T follicular helper cell (primary cell): ENCODE data around the gene CSRNP3.

Experiments
- DNase-seq: peaks from one replicate; pipeline ENCODE4 v3.0.0-alpha.2; 2020; ENCODE audit warnings: low read depth

Gene CSRNP3

DNA sequence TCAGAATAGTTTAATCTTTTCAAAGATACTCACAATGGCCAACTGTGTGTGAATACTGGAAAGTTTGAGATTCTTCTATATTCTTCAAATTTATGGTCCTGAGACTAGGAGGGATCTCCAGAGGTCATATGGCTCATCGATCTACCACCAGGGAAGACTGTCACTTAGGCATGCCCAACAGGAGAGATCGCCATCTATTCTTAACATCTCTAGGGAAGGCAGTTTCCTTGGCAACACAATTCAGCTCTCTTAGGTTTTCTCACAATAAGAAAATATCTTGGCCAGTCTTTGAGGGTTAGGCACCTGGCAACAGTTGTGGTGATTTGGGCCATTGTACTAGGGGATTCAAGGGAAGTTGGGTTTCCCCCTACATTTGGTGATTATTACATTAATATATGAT is 217.3 kb downstream of the CSRNP3 start:
- no peak for DNase-seq

DNA sequence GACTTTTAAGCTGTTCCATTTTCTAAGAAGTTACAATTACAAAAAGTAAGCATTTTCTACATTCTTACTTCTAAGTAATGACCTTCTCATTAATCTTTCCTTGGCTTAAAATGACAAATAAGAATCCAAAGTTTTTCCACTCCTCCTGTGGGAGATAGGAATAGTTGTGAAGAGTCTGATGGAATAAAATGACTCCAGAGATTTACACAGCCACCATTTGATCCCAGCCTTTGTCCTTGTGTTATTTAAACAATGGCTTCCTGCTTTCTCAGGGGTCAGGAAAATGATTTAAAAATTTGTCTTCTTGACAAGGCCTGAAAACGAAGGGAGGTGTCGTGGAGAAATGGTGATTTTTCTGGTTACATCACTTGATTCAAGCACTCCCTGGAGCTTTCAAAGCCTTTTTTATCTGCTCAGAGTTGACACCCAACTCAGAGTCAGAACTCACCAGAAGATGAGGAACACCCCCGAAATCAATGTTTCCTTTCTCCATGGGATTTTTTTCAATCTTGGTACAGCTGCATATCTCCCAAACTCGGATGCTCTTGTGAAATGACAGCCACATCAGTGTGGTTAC is 218.0 kb downstream of the CSRNP3 start:
- DNase-seq: no peak

DNA sequence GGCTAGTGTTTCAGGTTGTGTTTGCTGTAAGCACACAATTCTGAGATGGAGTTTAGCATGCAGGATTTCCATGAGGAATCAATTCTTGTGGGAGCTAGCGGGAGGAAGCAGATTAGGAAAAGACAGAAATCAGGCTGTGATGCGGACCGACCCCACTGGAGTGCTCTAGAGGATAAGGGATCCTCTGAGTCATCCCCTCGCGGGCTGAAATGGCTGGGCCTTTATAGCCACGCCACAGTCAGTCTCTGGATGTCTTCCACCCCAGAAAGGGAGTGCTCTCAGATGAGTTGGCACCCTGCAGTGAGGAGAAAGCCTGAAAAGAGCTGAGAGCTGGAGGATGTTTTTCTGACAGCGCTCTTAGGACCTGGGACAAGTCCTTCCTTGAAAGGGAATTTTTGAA is 222.1 kb downstream of the CSRNP3 start:
- no peak for DNase-seq

DNA sequence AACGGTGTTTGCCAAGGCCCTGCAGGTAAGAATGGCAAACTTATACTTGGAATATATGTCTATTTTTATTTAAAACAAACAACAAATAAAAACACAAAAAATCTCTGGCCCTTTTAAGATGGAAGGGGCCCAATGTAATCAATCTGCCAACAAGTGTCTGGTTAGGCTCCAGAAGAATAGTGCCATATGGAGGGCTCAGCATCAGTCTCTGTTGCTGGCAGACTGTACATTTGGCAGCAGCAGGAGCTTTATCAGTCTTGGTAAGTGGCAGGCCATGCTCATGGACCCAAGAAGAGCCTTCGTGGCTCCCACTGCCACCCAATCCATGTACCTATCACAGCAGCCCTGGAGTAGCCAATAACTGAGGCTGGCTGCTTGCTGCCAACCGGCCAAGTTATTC is 223.4 kb downstream of the CSRNP3 start:
- no peak for DNase-seq

DNA sequence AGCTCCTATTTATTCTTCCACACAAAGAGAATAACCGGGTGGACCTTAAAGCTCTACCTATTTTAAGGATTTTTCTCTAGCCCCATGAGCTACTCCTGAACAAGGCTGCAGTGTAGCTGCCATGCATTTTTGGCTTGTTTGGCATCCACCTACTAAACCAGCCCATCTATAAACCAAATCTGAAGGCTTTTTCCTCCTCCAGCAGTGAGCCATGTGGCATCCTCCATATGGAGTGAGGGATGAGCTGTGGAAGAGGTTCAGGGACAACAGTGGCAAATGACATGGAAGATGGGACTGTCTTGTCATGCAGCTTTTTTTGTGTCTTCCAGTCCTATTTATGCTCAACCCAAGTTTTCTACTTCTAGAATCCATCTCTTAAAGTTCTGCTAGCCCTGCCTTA is 224.3 kb downstream of the CSRNP3 start:
- DNase-seq: no peak

DNA sequence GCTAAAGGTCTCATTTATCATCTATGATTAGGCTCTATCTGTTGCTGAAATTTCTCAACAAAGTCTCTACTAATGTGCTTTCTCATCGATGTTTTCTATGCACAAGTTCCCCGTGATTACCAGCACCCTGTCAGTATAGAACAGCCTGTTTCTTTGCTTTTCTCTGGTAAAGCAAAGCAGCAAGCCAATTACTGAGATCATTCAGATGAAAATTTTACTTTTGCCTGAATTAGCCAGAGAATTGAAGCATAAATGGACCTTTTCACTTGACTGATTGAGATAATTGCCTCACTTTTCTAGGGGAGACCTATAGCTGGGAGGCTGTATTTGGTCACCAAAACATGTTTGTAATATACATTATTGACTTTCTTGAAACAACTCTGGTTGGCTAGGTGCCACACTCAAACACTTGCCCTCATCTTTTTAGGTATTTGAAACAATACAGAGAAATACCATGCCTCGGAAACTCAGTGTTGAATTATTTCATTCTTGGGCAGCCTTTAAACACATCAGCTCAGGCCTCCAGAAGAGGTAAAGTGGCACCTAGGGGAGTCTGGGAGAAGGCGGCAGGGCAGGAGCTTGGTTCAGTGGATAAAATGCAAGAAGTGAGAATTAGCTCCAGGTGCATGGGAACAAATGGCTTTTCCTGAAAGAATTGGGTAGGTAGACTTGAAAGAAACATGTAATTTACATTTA is 228.4 kb downstream of the CSRNP3 start:
- DNase-seq: no peak

DNA sequence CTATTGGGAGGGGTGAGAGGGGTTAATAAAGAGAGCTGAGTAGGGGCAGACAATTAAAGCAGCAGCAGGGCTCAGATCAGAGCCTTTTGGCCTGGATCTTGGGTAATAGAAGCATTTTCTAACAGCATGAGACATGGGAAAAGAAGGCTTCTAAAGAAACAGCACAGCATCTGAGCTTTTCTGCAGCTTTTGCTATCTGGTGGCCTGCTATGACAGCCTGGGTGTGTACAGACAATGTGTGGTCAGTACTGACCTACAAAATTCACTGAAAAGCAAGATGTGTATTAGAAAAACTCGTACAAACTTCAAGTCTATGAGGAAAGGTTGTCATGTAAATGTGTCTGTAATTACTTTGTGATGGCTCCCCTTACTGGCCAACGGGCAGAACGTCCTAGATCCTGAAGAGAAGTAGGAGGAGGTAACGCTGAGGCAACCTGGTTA is 229.0 kb downstream of the CSRNP3 start:
- no peak for DNase-seq

DNA sequence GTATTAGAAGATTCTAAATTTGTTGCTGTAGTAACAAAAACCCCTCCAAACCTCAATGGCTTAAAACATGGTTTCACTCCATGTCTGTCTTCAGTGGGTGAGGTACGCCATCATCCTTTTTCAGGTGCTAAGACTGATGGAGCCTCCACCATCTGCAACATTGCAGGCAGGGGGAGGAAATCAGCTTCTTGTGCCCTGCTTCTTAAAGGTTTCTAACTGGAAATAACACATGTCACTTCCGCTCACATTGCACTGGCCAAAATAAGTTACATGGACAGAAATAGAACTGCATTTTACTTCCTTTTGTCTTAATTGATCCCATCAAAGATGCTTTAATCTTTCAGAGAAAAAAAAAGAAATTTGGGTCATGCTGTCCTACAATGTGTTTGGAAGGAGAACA is 230.4 kb downstream of the CSRNP3 start:
- no peak for DNase-seq

DNA sequence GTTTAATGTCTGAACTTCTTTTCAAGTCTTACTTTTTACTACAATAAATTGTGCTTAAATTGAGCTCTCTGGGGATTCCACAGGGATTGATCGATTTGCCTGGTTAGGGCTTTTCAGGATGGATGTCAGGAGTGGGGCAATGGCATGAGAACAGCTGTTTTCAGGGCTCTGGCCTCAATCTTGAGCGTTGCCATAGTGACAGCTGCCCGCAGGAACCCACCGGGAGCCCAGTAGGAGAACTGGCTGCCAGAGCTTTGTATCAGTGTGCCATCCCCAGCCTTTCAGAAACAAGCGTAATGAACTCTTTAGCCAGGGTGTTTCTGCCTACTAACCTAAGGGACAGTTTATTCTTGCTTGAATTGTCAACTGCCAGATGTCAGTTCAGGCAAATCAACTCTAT is 231.0 kb downstream of the CSRNP3 start:
- DNase-seq: no peak

DNA sequence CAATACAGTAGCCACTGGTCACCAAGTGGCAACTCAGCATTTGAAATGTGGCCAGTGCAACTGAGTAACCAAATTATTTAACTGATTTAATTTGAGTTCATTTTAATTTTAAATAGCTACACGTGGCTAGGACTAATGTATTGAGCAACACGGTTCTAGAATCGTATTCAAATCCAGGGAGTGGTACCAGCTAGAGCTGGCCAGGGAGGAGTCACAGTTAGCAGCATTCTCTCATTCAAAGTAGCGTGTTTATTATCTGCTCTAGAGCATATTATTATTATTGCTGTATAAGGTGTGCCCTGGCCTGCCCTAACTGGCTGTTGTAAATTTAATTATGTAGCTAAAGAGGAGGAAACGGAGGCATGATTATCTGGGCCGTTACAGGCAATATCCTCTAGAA is 231.6 kb downstream of the CSRNP3 start:
- DNase-seq: no peak

DNA sequence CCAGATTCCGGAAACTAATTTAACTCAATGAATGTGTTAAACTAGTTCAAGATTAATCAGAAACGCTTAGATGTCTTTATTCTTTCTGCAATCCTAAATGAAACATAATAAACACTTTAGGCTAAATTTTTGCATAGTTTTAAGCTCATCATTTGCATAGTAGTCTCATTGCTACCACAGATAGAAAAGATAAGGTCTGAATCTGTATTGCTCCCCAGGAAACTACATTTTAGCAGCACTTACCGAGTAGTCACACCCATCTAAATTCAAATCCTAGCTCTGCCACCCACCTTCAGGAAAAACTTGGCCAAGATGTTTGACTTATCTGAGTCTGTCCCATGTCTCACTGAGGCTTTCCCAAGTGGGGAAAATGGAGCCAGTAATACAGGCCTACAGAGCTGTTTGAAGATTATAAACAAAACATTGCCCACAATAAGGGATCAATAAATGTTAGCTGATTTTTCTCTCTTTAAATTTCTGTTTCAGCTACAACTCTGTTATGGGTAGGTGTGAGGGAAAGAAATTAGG is 237.5 kb downstream of the CSRNP3 start:
- no peak for DNase-seq

DNA sequence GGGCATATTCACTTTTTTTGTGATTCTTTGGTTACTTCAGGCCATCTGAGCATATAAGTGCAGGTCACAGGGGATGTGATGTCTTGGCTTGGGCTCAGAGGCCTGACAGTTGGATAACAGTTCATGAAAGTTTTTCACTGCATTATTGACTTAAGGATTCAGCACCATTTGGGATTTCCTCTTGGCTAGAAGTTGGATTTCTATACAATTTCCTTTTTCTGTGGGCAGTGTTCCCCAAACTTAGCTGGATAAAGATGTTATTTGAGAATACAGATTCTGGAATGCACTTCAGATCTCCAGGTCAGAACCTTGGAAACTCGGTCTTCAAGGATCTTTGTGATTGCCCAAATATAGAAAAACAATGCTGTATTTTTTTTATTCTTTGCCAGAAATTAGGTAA is 246.6 kb downstream of the CSRNP3 start:
- DNase-seq: no peak

DNA sequence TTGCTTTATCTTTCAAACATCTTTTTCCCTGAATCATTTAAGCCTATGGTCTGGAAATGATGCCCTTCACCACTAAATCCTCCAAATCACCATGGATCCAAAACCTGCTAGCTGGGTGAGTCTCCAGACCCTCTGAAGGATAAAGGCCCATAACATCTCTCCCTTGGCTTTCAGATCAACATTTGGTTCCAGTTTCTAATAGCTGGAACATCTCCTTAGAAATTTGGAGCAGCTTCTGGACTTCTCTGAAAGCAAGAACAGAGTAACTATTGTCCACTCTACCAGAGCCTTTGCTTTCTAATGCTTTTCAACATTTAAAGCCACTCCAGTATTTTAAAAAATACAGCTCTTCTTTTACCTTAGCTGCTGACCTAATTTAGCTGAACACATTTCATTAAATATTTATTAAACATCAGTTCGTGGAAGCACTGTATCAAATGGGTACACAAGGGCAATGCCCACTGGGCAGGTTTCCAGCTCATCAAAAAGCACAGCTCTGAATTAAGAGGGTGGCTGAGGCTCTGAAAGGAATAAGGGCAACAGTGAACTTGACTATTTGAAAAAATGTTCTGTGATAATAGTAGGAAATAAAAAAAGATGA is 249.2 kb downstream of the CSRNP3 start:
- DNase-seq: no peak

DNA sequence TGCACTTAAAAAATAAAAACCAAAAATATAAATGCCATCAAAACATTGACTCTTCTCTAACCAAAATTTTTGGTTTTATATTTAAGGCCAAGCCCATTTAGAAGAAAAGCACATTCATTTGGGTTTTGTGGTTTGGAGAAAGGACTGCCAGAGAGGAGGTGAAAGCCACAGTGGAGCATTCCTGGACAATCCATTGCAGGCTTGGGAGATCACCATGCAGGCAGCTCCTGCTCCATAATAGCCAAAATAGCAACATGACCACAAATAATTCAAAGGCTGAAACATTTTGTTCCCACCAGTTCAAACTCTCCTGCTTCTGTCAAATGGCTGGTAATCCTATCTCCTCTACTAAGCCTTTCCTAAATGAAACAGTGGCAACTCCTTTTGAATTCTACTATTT is 251.0 kb downstream of the CSRNP3 start:
- no peak for DNase-seq

DNA sequence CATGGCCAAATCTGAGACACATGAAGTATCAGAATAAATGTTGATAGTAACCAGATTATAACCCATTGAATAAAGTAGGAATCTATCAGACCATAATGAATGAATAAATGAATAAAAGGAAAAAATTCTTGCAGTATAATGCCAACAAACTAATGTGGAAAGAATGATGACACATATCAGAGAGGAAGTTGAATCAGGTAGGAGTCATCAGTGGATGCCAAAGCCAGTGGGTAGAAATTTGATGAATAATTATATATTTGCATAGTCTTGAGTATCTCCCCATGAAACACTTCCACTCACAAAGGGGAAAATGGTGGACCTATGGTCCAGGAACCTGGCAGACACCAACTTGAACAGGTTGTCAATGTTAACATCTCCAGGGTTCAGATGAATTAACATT is 255.9 kb downstream of the CSRNP3 start:
- no peak for DNase-seq
